ENCODE measurements around the gene HLCS.

Gene HLCS

DNA sequence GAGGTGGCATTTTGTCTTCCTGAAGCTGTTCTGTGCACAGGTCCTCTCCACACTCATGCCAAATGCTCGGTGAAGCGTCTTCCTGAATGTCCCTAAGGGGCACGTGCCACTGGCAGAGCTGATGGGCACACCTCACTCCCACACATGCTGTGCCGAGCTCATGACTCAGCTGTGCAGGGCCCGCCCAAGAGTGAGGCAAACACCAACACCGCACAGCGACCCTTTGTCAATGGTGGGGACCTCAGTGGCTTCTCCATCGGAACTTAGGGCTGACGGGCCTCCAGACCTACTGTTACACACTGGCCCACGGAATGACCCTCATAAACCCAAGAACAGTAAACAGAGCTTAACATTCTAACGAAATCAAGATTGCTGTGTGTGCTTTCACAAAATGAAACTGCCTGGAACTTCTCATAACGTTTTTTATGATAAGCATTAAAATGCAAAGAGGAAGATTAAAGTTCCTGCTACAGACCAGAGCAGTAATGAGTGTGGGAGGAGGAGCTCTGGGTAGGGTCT lies 178.3 kb downstream of the HLCS start:
- Histone ChIP-seq H3K36me3 (replicated peaks in 1 of 2; ENCODE audit: control insufficient read depth in 2 of 2, insufficient read depth in 2 of 2, low read length in 2 of 2) (no peaks in the 10 kb centered on the region), H3K27me3 (ENCODE audit: control insufficient read depth in 3 of 3, insufficient read depth in 3 of 3, low read depth in 1 of 3, low read length in 3 of 3) (peaks cover 0 to 2% (median 0%) of the 10 kb centered on the region in 3 experiments), H3K27ac (replicated peaks; ENCODE audit: low read length) (no peak overlapping the region), H2BK12ac (ENCODE audit: low read length) (peak overlapping the region; percentile 64), H2BK15ac (ENCODE audit: low read length) (no peak overlapping the region), H3K4me3 (ENCODE audit: low read length in 2 of 2) (peak overlapping the region in 1 of 2 donors; percentile 27), H4K8ac (ENCODE audit: low read depth, low read length) (no peak overlapping the region), H2BK120ac (ENCODE audit: low read depth, low read length) (no peak overlapping the region), H3K4me2 (ENCODE audit: insufficient read depth, low read length, poor library complexity, severe bottlenecking) (no peak overlapping the region), H3K4me1 (ENCODE audit: control insufficient read depth in 2 of 2, insufficient read depth in 1 of 2, low read depth in 1 of 2, low read length in 2 of 2) (peaks cover 2 to 26% of the 10 kb centered on the region in 2 donors), H3K4ac (ENCODE audit: low read length) (no peak overlapping the region), H2AK5ac (ENCODE audit: low read depth, low read length) (peak overlapping the region; percentile 65), H3K18ac (ENCODE audit: low read length) (peak overlapping the region; percentile 68), H3K9me3 (replicated peaks in 1 of 2; ENCODE audit: control insufficient read depth in 2 of 2, insufficient read depth in 1 of 2, low read depth in 1 of 2, low read length in 2 of 2) (no peaks in the 10 kb centered on the region), H2AFZ (ENCODE audit: low read length) (no peak overlapping the region), H3K79me1 (ENCODE audit: low read depth, low read length) (no peaks in the 10 kb centered on the region), H2BK5ac (ENCODE audit: low read length) (no peak overlapping the region), H3K23ac (ENCODE audit: low read depth, low read length, poor library complexity) (no peak overlapping the region), H4K91ac (ENCODE audit: low read depth, low read length, poor library complexity) (peak overlapping the region; percentile 44), H3K9ac (ENCODE audit: low read depth, low read length, poor library complexity) (peak overlapping the region; percentile 52), H3K14ac (ENCODE audit: low read length) (no peak overlapping the region)
- no CpG with 5 or more reads among the region's 12 CpGs for WGBS, 2 donors (ENCODE audit: extremely low coverage in 2 of 2, insufficient read length in 2 of 2, insufficient replicate concordance in 1 of 2)
- no peak for DNase-seq (ENCODE audit: low spot score)

- Histone ChIP-seq H3K79me1 (ENCODE audit: low read depth, low read length) (no peaks in the 10 kb centered on the region), H2BK120ac (ENCODE audit: low read depth, low read length) (no peak overlapping the region), H3K4me2 (ENCODE audit: insufficient read depth, low read length, poor library complexity, severe bottlenecking) (no peak overlapping the region), H3K18ac (ENCODE audit: low read length) (no peak overlapping the region), H3K4ac (ENCODE audit: low read length) (no peak overlapping the region), H2BK12ac (ENCODE audit: low read length) (no peak overlapping the region), H3K4me3 (ENCODE audit: low read length in 2 of 2) (no peak overlapping the region), H3K9me3 (replicated peaks in 1 of 2; ENCODE audit: control insufficient read depth in 2 of 2, insufficient read depth in 1 of 2, low read depth in 1 of 2, low read length in 2 of 2) (peaks cover 0 to 1% of the 10 kb centered on the region in 2 donors), H4K8ac (ENCODE audit: low read depth, low read length) (no peak overlapping the region), H3K27me3 (ENCODE audit: control insufficient read depth in 3 of 3, insufficient read depth in 3 of 3, low read depth in 1 of 3, low read length in 3 of 3) (peaks cover 0 to 2% (median 0%) of the 10 kb centered on the region in 3 experiments), H3K27ac (replicated peaks; ENCODE audit: low read length) (no peak overlapping the region), H3K4me1 (ENCODE audit: control insufficient read depth in 2 of 2, insufficient read depth in 1 of 2, low read depth in 1 of 2, low read length in 2 of 2) (peaks cover 0 to 12% of the 10 kb centered on the region in 2 donors), H2BK5ac (ENCODE audit: low read length) (no peak overlapping the region), H2BK15ac (ENCODE audit: low read length) (no peak overlapping the region), H4K91ac (ENCODE audit: low read depth, low read length, poor library complexity) (no peak overlapping the region), H3K23ac (ENCODE audit: low read depth, low read length, poor library complexity) (no peak overlapping the region), H3K14ac (ENCODE audit: low read length) (no peak overlapping the region), H2AFZ (ENCODE audit: low read length) (no peak overlapping the region), H3K36me3 (replicated peaks in 1 of 2; ENCODE audit: control insufficient read depth in 2 of 2, insufficient read depth in 2 of 2, low read length in 2 of 2) (no peaks in the 10 kb centered on the region), H3K9ac (ENCODE audit: low read depth, low read length, poor library complexity) (no peak overlapping the region), H2AK5ac (ENCODE audit: low read depth, low read length) (no peak overlapping the region)
- no CpG with 5 or more reads among the region's 4 CpGs for WGBS, 2 donors (ENCODE audit: extremely low coverage in 2 of 2, insufficient read length in 2 of 2, insufficient replicate concordance in 1 of 2)
- DNase-seq (ENCODE audit: low spot score), result no peak
Observed at GRCh38 chr21:36786186-36786585, 180.3 kb downstream of the HLCS start.

- Histone ChIP-seq H3K4me3 (ENCODE audit: low read length in 2 of 2) (no peak overlapping the region), H2BK120ac (ENCODE audit: low read depth, low read length) (no peak overlapping the region), H3K36me3 (replicated peaks in 1 of 2; ENCODE audit: control insufficient read depth in 2 of 2, insufficient read depth in 2 of 2, low read length in 2 of 2) (no peaks in the 10 kb centered on the region), H3K4me2 (ENCODE audit: insufficient read depth, low read length, poor library complexity, severe bottlenecking) (no peak overlapping the region), H3K4ac (ENCODE audit: low read length) (no peak overlapping the region), H3K23ac (ENCODE audit: low read depth, low read length, poor library complexity) (no peak overlapping the region), H3K14ac (ENCODE audit: low read length) (no peak overlapping the region), H2BK15ac (ENCODE audit: low read length) (no peak overlapping the region), H3K9ac (ENCODE audit: low read depth, low read length, poor library complexity) (no peak overlapping the region), H2AK5ac (ENCODE audit: low read depth, low read length) (no peak overlapping the region), H3K27me3 (ENCODE audit: control insufficient read depth in 3 of 3, insufficient read depth in 3 of 3, low read depth in 1 of 3, low read length in 3 of 3) (peaks cover 0 to 2% (median 0%) of the 10 kb centered on the region in 3 experiments), H3K27ac (replicated peaks; ENCODE audit: low read length) (no peak overlapping the region), H3K79me1 (ENCODE audit: low read depth, low read length) (no peaks in the 10 kb centered on the region), H2BK5ac (ENCODE audit: low read length) (no peak overlapping the region), H3K9me3 (replicated peaks in 1 of 2; ENCODE audit: control insufficient read depth in 2 of 2, insufficient read depth in 1 of 2, low read depth in 1 of 2, low read length in 2 of 2) (peaks cover 0 to 4% of the 10 kb centered on the region in 2 donors), H2BK12ac (ENCODE audit: low read length) (no peak overlapping the region), H2AFZ (ENCODE audit: low read length) (no peak overlapping the region), H4K8ac (ENCODE audit: low read depth, low read length) (no peak overlapping the region), H3K4me1 (ENCODE audit: control insufficient read depth in 2 of 2, insufficient read depth in 1 of 2, low read depth in 1 of 2, low read length in 2 of 2) (peaks cover 0 to 8% of the 10 kb centered on the region in 2 donors), H3K18ac (ENCODE audit: low read length) (no peak overlapping the region), H4K91ac (ENCODE audit: low read depth, low read length, poor library complexity) (no peak overlapping the region)
- WGBS, 2 donors (ENCODE audit: extremely low coverage in 2 of 2, insufficient read length in 2 of 2, insufficient replicate concordance in 1 of 2), result no CpG with 5 or more reads among the region's 2 CpGs
- no peak for DNase-seq (ENCODE audit: low spot score)
Observed at GRCh38 chr21:36785615-36786014, 180.9 kb downstream of the HLCS start.

- no peak overlapping the region for H3K4me3 ChIP-seq (ENCODE audit: low read length in 2 of 2)
- H2BK12ac ChIP-seq (ENCODE audit: low read length), result no peak overlapping the region
- no CpG with 5 or more reads among the region's 12 CpGs for WGBS, 2 donors (ENCODE audit: extremely low coverage in 2 of 2, insufficient read length in 2 of 2, insufficient replicate concordance in 1 of 2)
- H3K79me1 ChIP-seq (ENCODE audit: low read depth, low read length), result no peaks in the 10 kb centered on the region
- no peak overlapping the region for H2BK120ac ChIP-seq (ENCODE audit: low read depth, low read length)
- no peak overlapping the region for H3K4ac ChIP-seq (ENCODE audit: low read length)
- H3K9me3 ChIP-seq (replicated peaks in 1 of 2; ENCODE audit: control insufficient read depth in 2 of 2, insufficient read depth in 1 of 2, low read depth in 1 of 2, low read length in 2 of 2), result peaks cover 0 to 8% of the 10 kb centered on the region in 2 donors
- H4K91ac ChIP-seq (ENCODE audit: low read depth, low read length, poor library complexity), result no peak overlapping the region
- H3K27me3 ChIP-seq (ENCODE audit: control insufficient read depth in 3 of 3, insufficient read depth in 3 of 3, low read depth in 1 of 3, low read length in 3 of 3), result no peaks in the 10 kb centered on the region
- no peak overlapping the region for H3K23ac ChIP-seq (ENCODE audit: low read depth, low read length, poor library complexity)
- H2BK15ac ChIP-seq (ENCODE audit: low read length), result no peak overlapping the region
- H3K14ac ChIP-seq (ENCODE audit: low read length), result no peak overlapping the region
- H3K27ac ChIP-seq (replicated peaks; ENCODE audit: low read length), result no peak overlapping the region
- H3K18ac ChIP-seq (ENCODE audit: low read length), result peak overlapping the region; percentile 31
- H3K9ac ChIP-seq (ENCODE audit: low read depth, low read length, poor library complexity), result no peak overlapping the region
- H2AFZ ChIP-seq (ENCODE audit: low read length), result no peak overlapping the region
- H2AK5ac ChIP-seq (ENCODE audit: low read depth, low read length), result no peak overlapping the region
- no peak overlapping the region for H4K8ac ChIP-seq (ENCODE audit: low read depth, low read length)
- no peak overlapping the region for H3K4me2 ChIP-seq (ENCODE audit: insufficient read depth, low read length, poor library complexity, severe bottlenecking)
- H3K36me3 ChIP-seq (replicated peaks in 1 of 2; ENCODE audit: control insufficient read depth in 2 of 2, insufficient read depth in 2 of 2, low read length in 2 of 2), result no peaks in the 10 kb centered on the region
- H2BK5ac ChIP-seq (ENCODE audit: low read length), result no peak overlapping the region
- no peak for DNase-seq (ENCODE audit: low spot score)
- H3K4me1 ChIP-seq (ENCODE audit: control insufficient read depth in 2 of 2, insufficient read depth in 1 of 2, low read depth in 1 of 2, low read length in 2 of 2), result peaks cover 0 to 6% of the 10 kb centered on the region in 2 donors
Observed at GRCh38 chr21:36784947-36785346, 181.5 kb downstream of the HLCS start.

Data from neuronal stem cell (in vitro differentiated cells).